ENCODE measurements around the gene MTMR12. TPM values are rescaled to one million over a fixed set of nuclear protein-coding genes. Genes with fewer than 3 reads are reported as not detected.

MTMR12 gene
- total and polyA plus RNA-seq, 10 of the 15 experiments (the other 5 are each of a cell fraction or from before 2014, with no cell fraction given), result 5.0 to 22.9 (median 16.3) TPM

DNA sequence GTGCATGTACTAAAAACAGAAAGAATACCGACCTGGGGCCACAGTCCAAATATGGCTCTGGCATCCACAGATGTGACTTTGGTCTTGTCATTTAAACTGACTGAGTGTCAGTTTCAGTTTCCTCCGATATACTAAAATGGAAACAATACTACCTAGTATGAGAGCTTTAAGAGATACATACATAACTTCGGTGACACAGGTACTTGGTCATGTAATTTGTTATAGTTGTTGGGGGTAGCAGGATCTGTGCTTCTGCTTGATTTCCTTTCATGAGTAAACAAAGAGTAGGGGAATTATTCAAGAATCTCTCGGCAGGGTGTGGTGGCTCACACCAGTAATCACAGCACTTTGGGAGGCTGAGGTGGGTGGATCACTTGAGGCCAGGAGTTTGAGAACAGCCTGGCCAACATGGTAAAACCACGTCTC lies 32.1 kb downstream of the MTMR12 start (continued):
- TF ChIP-seq, protein P1, sequence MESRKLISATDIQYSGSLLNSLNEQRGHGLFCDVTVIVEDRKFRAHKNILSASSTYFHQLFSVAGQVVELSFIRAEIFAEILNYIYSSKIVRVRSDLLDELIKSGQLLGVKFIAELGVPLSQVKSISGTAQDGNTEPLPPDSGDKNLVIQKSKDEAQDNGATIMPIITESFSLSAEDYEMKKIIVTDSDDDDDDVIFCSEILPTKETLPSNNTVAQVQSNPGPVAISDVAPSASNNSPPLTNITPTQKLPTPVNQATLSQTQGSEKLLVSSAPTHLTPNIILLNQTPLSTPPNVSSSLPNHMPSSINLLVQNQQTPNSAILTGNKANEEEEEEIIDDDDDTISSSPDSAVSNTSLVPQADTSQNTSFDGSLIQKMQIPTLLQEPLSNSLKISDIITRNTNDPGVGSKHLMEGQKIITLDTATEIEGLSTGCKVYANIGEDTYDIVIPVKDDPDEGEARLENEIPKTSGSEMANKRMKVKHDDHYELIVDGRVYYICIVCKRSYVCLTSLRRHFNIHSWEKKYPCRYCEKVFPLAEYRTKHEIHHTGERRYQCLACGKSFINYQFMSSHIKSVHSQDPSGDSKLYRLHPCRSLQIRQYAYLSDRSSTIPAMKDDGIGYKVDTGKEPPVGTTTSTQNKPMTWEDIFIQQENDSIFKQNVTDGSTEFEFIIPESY (IDR thresholded peaks at IDR 0.05), result no peak
- TF ChIP-seq MEF2B (IDR thresholded peaks at IDR 0.05; ENCODE audit: partially characterized antibody, poor library complexity, severe bottlenecking), result peak; percentile 75
- TF ChIP-seq ZNF384 (IDR thresholded peaks at IDR 0.05; ENCODE audit: borderline replicate concordance, low read depth, low read length), result no peak
- TF ChIP-seq, protein P2, sequence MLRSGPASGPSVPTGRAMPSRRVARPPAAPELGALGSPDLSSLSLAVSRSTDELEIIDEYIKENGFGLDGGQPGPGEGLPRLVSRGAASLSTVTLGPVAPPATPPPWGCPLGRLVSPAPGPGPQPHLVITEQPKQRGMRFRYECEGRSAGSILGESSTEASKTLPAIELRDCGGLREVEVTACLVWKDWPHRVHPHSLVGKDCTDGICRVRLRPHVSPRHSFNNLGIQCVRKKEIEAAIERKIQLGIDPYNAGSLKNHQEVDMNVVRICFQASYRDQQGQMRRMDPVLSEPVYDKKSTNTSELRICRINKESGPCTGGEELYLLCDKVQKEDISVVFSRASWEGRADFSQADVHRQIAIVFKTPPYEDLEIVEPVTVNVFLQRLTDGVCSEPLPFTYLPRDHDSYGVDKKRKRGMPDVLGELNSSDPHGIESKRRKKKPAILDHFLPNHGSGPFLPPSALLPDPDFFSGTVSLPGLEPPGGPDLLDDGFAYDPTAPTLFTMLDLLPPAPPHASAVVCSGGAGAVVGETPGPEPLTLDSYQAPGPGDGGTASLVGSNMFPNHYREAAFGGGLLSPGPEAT (IDR thresholded peaks at IDR 0.05; ENCODE audit: low read depth), result 0 out of 2 replicates have a peak, but pooled peaks have one; percentile 55
- 0 out of 2 replicates have a peak, but pooled peaks have one; percentile 23 for TF ChIP-seq CBFB (IDR thresholded peaks at IDR 0.05; ENCODE audit: low read depth)
- TF ChIP-seq HDAC2 (IDR thresholded peaks at IDR 0.05), result no peak
- TF ChIP-seq TAF1 (IDR thresholded peaks at IDR 0.05; ENCODE audit: borderline replicate concordance, low read depth, low read length), result no peak
- no peak for TF ChIP-seq NR2F1 (conservative IDR thresholded peaks at IDR 0.05)
- TF ChIP-seq RB1 (IDR thresholded peaks at IDR 0.05; ENCODE audit: borderline replicate concordance), result no peak
- TF ChIP-seq CHD4 (IDR thresholded peaks at IDR 0.05), result no peak
- TF ChIP-seq, protein P3, sequence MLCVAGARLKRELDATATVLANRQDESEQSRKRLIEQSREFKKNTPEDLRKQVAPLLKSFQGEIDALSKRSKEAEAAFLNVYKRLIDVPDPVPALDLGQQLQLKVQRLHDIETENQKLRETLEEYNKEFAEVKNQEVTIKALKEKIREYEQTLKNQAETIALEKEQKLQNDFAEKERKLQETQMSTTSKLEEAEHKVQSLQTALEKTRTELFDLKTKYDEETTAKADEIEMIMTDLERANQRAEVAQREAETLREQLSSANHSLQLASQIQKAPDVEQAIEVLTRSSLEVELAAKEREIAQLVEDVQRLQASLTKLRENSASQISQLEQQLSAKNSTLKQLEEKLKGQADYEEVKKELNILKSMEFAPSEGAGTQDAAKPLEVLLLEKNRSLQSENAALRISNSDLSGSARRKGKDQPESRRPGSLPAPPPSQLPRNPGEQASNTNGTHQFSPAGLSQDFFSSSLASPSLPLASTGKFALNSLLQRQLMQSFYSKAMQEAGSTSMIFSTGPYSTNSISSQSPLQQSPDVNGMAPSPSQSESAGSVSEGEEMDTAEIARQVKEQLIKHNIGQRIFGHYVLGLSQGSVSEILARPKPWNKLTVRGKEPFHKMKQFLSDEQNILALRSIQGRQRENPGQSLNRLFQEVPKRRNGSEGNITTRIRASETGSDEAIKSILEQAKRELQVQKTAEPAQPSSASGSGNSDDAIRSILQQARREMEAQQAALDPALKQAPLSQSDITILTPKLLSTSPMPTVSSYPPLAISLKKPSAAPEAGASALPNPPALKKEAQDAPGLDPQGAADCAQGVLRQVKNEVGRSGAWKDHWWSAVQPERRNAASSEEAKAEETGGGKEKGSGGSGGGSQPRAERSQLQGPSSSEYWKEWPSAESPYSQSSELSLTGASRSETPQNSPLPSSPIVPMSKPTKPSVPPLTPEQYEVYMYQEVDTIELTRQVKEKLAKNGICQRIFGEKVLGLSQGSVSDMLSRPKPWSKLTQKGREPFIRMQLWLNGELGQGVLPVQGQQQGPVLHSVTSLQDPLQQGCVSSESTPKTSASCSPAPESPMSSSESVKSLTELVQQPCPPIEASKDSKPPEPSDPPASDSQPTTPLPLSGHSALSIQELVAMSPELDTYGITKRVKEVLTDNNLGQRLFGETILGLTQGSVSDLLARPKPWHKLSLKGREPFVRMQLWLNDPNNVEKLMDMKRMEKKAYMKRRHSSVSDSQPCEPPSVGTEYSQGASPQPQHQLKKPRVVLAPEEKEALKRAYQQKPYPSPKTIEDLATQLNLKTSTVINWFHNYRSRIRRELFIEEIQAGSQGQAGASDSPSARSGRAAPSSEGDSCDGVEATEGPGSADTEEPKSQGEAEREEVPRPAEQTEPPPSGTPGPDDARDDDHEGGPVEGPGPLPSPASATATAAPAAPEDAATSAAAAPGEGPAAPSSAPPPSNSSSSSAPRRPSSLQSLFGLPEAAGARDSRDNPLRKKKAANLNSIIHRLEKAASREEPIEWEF (IDR thresholded peaks at IDR 0.05; ENCODE audit: insufficient replicate concordance, low read depth, low read length), result no peak
- TF ChIP-seq BACH1 (IDR thresholded peaks at IDR 0.05; ENCODE audit: borderline replicate concordance), result no peak
- peak; percentile 83 for TF ChIP-seq MEF2A (IDR thresholded peaks at IDR 0.05; ENCODE audit: insufficient read depth, low read depth, low read length)
- TF ChIP-seq KAT2A (conservative IDR thresholded peaks at IDR 0.05; ENCODE audit: control insufficient read depth, low read depth, low read length), result no peak
- peak in 1 of 2 experiments; percentile 42; a peak in 1 of 3 replicates for TF ChIP-seq EGR1 (IDR thresholded peaks at IDR 0.05; ENCODE audit: borderline replicate concordance in 1 of 2, low read depth in 2 of 2, low read length in 2 of 2)
- no peak for TF ChIP-seq ZNF622 (IDR thresholded peaks at IDR 0.05)
- no peak for TF ChIP-seq BCL11A (IDR thresholded peaks at IDR 0.05; ENCODE audit: low read depth, low read length)
- TF ChIP-seq, protein P4, sequence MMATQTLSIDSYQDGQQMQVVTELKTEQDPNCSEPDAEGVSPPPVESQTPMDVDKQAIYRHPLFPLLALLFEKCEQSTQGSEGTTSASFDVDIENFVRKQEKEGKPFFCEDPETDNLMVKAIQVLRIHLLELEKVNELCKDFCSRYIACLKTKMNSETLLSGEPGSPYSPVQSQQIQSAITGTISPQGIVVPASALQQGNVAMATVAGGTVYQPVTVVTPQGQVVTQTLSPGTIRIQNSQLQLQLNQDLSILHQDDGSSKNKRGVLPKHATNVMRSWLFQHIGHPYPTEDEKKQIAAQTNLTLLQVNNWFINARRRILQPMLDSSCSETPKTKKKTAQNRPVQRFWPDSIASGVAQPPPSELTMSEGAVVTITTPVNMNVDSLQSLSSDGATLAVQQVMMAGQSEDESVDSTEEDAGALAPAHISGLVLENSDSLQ (IDR thresholded peaks at IDR 0.05), result peak; percentile 83
- TF ChIP-seq SRF (IDR thresholded peaks at IDR 0.05; ENCODE audit: low read depth in 2 of 2, low read length in 2 of 2), result peak; percentile 74 to 92
